OCI-M1 (cell line): ENCODE measurements around the gene SHROOM1.

Experiments used
- DNase-seq: peaks from one replicate; lab custom pipeline; 2025; lab: John Stamatoyannopoulos, UW

The SHROOM1 gene

GRCh38 chr5:132825033-132825833 lies 5.2 kb downstream of the SHROOM1 start:
- DNase-seq = no peak

- no peak for DNase-seq
Measured at GRCh38 chr5:132824426-132824825, 6.0 kb downstream of the SHROOM1 start.

- DNase-seq = no peak
Measured at GRCh38 chr5:132823481-132824050, 6.9 kb downstream of the SHROOM1 start.

GRCh38 chr5:132822650-132823480 lies 7.6 kb downstream of the SHROOM1 start:
- no peak for DNase-seq

- DNase-seq = no peak
Measured at GRCh38 chr5:132821791-132822190, 8.7 kb downstream of the SHROOM1 start.

GRCh38 chr5:132821350-132821749 lies 9.1 kb downstream of the SHROOM1 start:
- no peak for DNase-seq

GRCh38 chr5:132820162-132820754 lies 10.2 kb downstream of the SHROOM1 start:
- peak; percentile 97 for DNase-seq

- DNase-seq = no peak
Measured at GRCh38 chr5:132819468-132819867, 11.0 kb downstream of the SHROOM1 start.

GRCh38 chr5:132817011-132817410 lies 13.4 kb downstream of the SHROOM1 start:
- no peak for DNase-seq

GRCh38 chr5:132816554-132816953 lies 13.9 kb downstream of the SHROOM1 start:
- DNase-seq = no peak

- DNase-seq = no peak
Measured at GRCh38 chr5:132816083-132816482, 14.4 kb downstream of the SHROOM1 start.

- DNase-seq = no peak
Measured at GRCh38 chr5:132815454-132815853, 15.0 kb downstream of the SHROOM1 start.

GRCh38 chr5:132814503-132815294 lies 15.7 kb downstream of the SHROOM1 start:
- no peak for DNase-seq

- DNase-seq = no peak
Measured at GRCh38 chr5:132813599-132814502, 16.6 kb downstream of the SHROOM1 start.

- DNase-seq = no peak
Measured at GRCh38 chr5:132812781-132813598, 17.5 kb downstream of the SHROOM1 start, which contains the start of gene SOWAHA. Gene SOWAHA (plus strand): TSS chr5:132813302. CDS start chr5:132813622, 320 bp downstream.

GRCh38 chr5:132812123-132812765 lies 18.2 kb downstream of the SHROOM1 start:
- no peak for DNase-seq

- DNase-seq = no peak
Measured at GRCh38 chr5:132810605-132811004, 19.8 kb downstream of the SHROOM1 start.

GRCh38 chr5:132808866-132809265 lies 21.6 kb downstream of the SHROOM1 start:
- DNase-seq = no peak

- DNase-seq = no peak
Measured at GRCh38 chr5:132808448-132808847, 22.0 kb downstream of the SHROOM1 start.
